ENCODE results near the gene HINT3. TPM values are rescaled to one million over a fixed set of nuclear protein-coding genes. Genes with fewer than 3 reads are reported as not detected.

The HINT3 gene
- total RNA-seq, 1 experiment from 2014 or later: 22.0 TPM

GRCh38 chr6:125942672-125943527 lies 13.7 kb upstream of the HINT3 start:
- Histone ChIP-seq H3K9me2 (replicated peaks; ENCODE audit: insufficient read depth, low read length) (no peaks in the 10 kb centered on the region), H3K79me2 (ENCODE audit: low read length) (no peaks in the 10 kb centered on the region), H3K4me1 (ENCODE audit: low read length) (peaks cover 10% of the 10 kb centered on the region), H3K4me3 (ENCODE audit: low read length) (no peak overlapping the region), H2AFZ (ENCODE audit: low read length) (no peak overlapping the region; the same call in 1 of the 2 replicates), H3K36me3 (ENCODE audit: insufficient read depth, low read length) (no peaks in the 10 kb centered on the region), H3K9ac (ENCODE audit: low read length) (no peak overlapping the region), H3K9me3 (ENCODE audit: low read length) (no peaks in the 10 kb centered on the region), H3K4me2 (ENCODE audit: low read depth, low read length, poor library complexity, severe bottlenecking) (peak overlapping the region; percentile 32), H3K27ac (ENCODE audit: low read length) (no peak overlapping the region), H3K27me3 (ENCODE audit: low read length) (no peaks in the 10 kb centered on the region), H4K20me1 (ENCODE audit: insufficient read depth, low read depth, low read length) (no peaks in the 10 kb centered on the region)
- no peak for DNase-seq

DNA sequence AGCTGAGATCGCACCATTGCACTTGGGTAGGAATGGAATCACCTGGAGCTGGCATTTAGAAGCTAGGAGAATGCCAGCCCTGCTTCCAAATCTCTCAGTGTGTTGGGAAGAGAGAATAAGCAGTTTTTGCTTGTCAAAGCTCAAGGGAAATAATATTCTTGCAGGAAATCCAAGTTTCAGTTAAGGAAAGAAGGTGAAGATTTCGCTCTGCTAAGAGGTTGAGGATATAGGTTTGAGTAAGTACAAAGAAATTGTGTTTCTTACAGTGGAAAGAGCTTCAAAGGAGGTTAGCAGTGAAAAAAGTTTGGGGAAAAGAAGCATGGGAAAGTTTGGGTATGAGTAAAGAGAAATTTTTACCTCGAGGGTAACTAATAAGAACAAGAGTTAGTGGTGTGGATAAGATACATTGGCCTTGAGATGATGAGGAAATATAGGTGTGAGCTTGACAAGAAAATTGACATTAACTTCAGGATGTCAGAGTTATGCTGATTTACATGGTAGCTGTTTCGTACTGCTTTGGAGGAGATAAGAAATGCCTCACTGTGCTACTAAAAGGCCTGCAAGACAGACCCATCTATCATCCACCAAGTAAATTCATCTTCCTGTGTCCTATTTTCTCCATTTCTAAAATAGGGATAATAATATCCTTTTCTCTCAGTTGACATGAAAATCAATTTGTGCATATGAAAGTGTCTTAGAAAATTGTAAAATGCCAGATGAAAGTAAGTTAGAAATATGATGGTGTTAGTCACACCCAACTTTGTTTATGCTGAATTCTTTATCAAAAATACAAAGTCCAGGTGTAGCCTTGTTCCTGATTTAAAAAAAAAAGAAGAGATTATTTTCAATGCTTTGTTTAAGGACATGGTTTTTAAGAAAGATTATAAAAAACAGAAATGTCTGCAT lies 12.8 kb upstream of the HINT3 start:
- no peaks in the 10 kb centered on the region for H3K9me2 ChIP-seq (replicated peaks; ENCODE audit: insufficient read depth, low read length)
- H3K27me3 ChIP-seq (ENCODE audit: low read length): no peaks in the 10 kb centered on the region
- DNase-seq: no peak
- H3K9ac ChIP-seq (ENCODE audit: low read length): no peak overlapping the region
- no peaks in the 10 kb centered on the region for H3K36me3 ChIP-seq (ENCODE audit: insufficient read depth, low read length)
- no peak overlapping the region for H3K4me3 ChIP-seq (ENCODE audit: low read length)
- peaks cover 10% of the 10 kb centered on the region for H3K4me1 ChIP-seq (ENCODE audit: low read length)
- no peaks in the 10 kb centered on the region for H3K9me3 ChIP-seq (ENCODE audit: low read length)
- H3K4me2 ChIP-seq (ENCODE audit: low read depth, low read length, poor library complexity, severe bottlenecking): no peak overlapping the region
- no peaks in the 10 kb centered on the region for H4K20me1 ChIP-seq (ENCODE audit: insufficient read depth, low read depth, low read length)
- no peak overlapping the region for H3K27ac ChIP-seq (ENCODE audit: low read length)
- no peaks in the 10 kb centered on the region for H3K79me2 ChIP-seq (ENCODE audit: low read length)
- H2AFZ ChIP-seq (ENCODE audit: low read length): no peak overlapping the region

DNA sequence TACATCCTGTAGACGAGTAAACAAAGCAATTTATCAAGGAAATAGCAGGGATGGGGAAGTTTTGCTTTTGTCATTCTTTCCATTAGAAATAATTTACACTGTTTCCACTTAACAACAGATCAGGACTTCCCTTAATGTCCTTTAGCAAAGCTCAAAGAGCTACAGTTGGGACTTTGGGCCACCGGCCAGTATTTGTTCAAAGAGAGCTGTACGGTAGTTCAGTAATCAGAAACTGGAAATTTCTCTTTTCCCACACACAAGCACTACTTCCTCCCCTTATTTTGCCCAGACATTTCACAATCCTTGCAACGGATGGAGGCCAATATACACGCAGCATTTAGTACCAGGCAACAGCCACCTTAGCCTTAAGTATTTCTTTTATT lies 12.1 kb upstream of the HINT3 start:
- Histone ChIP-seq H2AFZ (ENCODE audit: low read length) (no peak overlapping the region), H3K9me3 (ENCODE audit: low read length) (no peaks in the 10 kb centered on the region), H4K20me1 (ENCODE audit: insufficient read depth, low read depth, low read length) (no peaks in the 10 kb centered on the region), H3K27ac (ENCODE audit: low read length) (no peak overlapping the region), H3K4me2 (ENCODE audit: low read depth, low read length, poor library complexity, severe bottlenecking) (no peak overlapping the region), H3K36me3 (ENCODE audit: insufficient read depth, low read length) (no peaks in the 10 kb centered on the region), H3K4me3 (ENCODE audit: low read length) (no peak overlapping the region), H3K27me3 (ENCODE audit: low read length) (no peaks in the 10 kb centered on the region), H3K9ac (ENCODE audit: low read length) (no peak overlapping the region), H3K4me1 (ENCODE audit: low read length) (peaks cover 10% of the 10 kb centered on the region), H3K9me2 (replicated peaks; ENCODE audit: insufficient read depth, low read length) (no peaks in the 10 kb centered on the region), H3K79me2 (ENCODE audit: low read length) (no peaks in the 10 kb centered on the region)
- no peak for DNase-seq

DNA sequence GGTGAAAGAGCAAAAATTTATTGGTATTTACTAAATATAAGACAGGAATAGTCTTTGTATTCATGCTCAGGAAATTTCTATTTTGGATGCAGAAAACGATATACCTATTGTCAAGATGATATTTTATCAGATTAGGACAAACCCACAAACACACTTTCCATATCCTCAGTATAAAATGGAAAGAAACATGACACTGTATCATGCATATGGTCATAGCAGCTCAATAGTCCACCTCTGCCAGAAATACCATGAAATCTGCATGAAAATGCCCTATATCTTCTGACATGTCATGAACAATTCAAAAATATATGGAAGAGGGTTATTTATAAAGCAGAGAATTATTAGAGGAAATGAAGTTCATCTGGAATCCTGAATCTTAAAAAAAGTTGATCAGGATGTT lies 11.7 kb upstream of the HINT3 start:
- H3K79me2 ChIP-seq (ENCODE audit: low read length): no peaks in the 10 kb centered on the region
- no peak overlapping the region for H3K4me3 ChIP-seq (ENCODE audit: low read length)
- DNase-seq: no peak
- H3K4me1 ChIP-seq (ENCODE audit: low read length): peaks cover 10% of the 10 kb centered on the region
- H4K20me1 ChIP-seq (ENCODE audit: insufficient read depth, low read depth, low read length): no peaks in the 10 kb centered on the region
- H3K9me2 ChIP-seq (replicated peaks; ENCODE audit: insufficient read depth, low read length): no peaks in the 10 kb centered on the region
- H3K36me3 ChIP-seq (ENCODE audit: insufficient read depth, low read length): no peaks in the 10 kb centered on the region
- H3K27ac ChIP-seq (ENCODE audit: low read length): no peak overlapping the region
- H3K27me3 ChIP-seq (ENCODE audit: low read length): no peaks in the 10 kb centered on the region
- H2AFZ ChIP-seq (ENCODE audit: low read length): no peak overlapping the region
- no peak overlapping the region for H3K9ac ChIP-seq (ENCODE audit: low read length)
- no peak overlapping the region for H3K4me2 ChIP-seq (ENCODE audit: low read depth, low read length, poor library complexity, severe bottlenecking)
- no peaks in the 10 kb centered on the region for H3K9me3 ChIP-seq (ENCODE audit: low read length)

DNA sequence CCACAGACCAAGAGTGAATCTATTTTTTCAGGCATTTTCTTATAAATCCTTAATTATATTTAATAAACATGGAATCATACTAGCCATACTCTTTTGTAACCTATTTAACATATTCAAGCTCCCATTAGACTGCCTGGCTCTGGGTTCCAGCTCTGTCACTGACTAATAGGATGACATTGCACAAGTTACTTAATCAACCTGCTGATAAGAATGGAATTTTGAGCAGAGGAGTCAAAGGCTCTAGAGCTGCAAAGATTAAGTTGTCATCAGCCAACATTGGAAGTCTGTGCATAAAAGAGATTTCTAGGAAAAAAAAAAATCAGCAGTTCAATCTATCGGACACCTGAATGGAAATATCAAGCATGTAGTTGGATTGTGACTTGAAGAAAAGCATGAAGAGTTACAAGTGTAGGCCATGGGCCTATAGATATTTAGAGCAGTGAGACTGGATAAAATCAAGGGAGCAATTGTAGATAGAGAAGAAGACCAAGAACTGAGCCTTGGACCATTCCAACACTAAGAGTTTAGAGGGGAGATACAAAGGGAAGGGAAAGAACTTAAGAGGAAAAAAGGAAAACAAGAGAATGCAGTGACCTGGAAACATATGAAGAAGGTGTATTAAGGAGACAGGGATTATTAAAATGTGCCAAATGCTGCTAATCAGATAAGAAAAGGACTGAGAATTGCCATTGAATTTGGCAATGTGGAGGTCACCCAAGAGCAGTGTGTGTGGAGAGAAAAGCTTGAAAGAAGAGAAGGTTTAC lies 11.0 kb upstream of the HINT3 start:
- no peak for DNase-seq
- H3K4me3 ChIP-seq (ENCODE audit: low read length): no peak overlapping the region
- H3K9ac ChIP-seq (ENCODE audit: low read length): no peak overlapping the region
- H3K4me2 ChIP-seq (ENCODE audit: low read depth, low read length, poor library complexity, severe bottlenecking): no peak overlapping the region
- H4K20me1 ChIP-seq (ENCODE audit: insufficient read depth, low read depth, low read length): no peaks in the 10 kb centered on the region
- no peaks in the 10 kb centered on the region for H3K79me2 ChIP-seq (ENCODE audit: low read length)
- H3K36me3 ChIP-seq (ENCODE audit: insufficient read depth, low read length): no peaks in the 10 kb centered on the region
- H3K9me2 ChIP-seq (replicated peaks; ENCODE audit: insufficient read depth, low read length): no peaks in the 10 kb centered on the region
- H3K27ac ChIP-seq (ENCODE audit: low read length): no peak overlapping the region
- H3K9me3 ChIP-seq (ENCODE audit: low read length): no peaks in the 10 kb centered on the region
- H3K4me1 ChIP-seq (ENCODE audit: low read length): peaks cover 10% of the 10 kb centered on the region
- H3K27me3 ChIP-seq (ENCODE audit: low read length): no peaks in the 10 kb centered on the region
- H2AFZ ChIP-seq (ENCODE audit: low read length): no peak overlapping the region

GRCh38 chr6:125947615-125948014 lies 9.0 kb upstream of the HINT3 start:
- H2AFZ ChIP-seq (ENCODE audit: low read length): no peak overlapping the region
- peaks cover under 1% of the 10 kb centered on the region for H3K4me1 ChIP-seq (ENCODE audit: low read length)
- H3K4me2 ChIP-seq (ENCODE audit: low read depth, low read length, poor library complexity, severe bottlenecking): no peak overlapping the region
- no peak overlapping the region for H3K4me3 ChIP-seq (ENCODE audit: low read length)
- H3K79me2 ChIP-seq (ENCODE audit: low read length): no peaks in the 10 kb centered on the region
- no peak overlapping the region for H3K27ac ChIP-seq (ENCODE audit: low read length)
- H3K9ac ChIP-seq (ENCODE audit: low read length): no peak overlapping the region
- no peaks in the 10 kb centered on the region for H4K20me1 ChIP-seq (ENCODE audit: insufficient read depth, low read depth, low read length)
- no peaks in the 10 kb centered on the region for H3K9me2 ChIP-seq (replicated peaks; ENCODE audit: insufficient read depth, low read length)
- H3K9me3 ChIP-seq (ENCODE audit: low read length): no peaks in the 10 kb centered on the region
- no peaks in the 10 kb centered on the region for H3K36me3 ChIP-seq (ENCODE audit: insufficient read depth, low read length)
- H3K27me3 ChIP-seq (ENCODE audit: low read length): no peaks in the 10 kb centered on the region
- DNase-seq: no peak

GRCh38 chr6:125948455-125948854 lies 8.1 kb upstream of the HINT3 start:
- Histone ChIP-seq H3K4me1 (ENCODE audit: low read length) (peaks cover 5% of the 10 kb centered on the region), H4K20me1 (ENCODE audit: insufficient read depth, low read depth, low read length) (no peaks in the 10 kb centered on the region), H3K27ac (ENCODE audit: low read length) (no peak overlapping the region), H3K4me3 (ENCODE audit: low read length) (no peak overlapping the region), H2AFZ (ENCODE audit: low read length) (no peak overlapping the region), H3K27me3 (ENCODE audit: low read length) (no peaks in the 10 kb centered on the region), H3K36me3 (ENCODE audit: insufficient read depth, low read length) (no peaks in the 10 kb centered on the region), H3K9ac (ENCODE audit: low read length) (no peak overlapping the region), H3K4me2 (ENCODE audit: low read depth, low read length, poor library complexity, severe bottlenecking) (no peak overlapping the region), H3K9me2 (replicated peaks; ENCODE audit: insufficient read depth, low read length) (no peaks in the 10 kb centered on the region), H3K79me2 (ENCODE audit: low read length) (no peaks in the 10 kb centered on the region), H3K9me3 (ENCODE audit: low read length) (no peaks in the 10 kb centered on the region)
- no peak for DNase-seq

GRCh38 chr6:125949069-125949468 lies 7.5 kb upstream of the HINT3 start:
- H3K4me2 ChIP-seq (ENCODE audit: low read depth, low read length, poor library complexity, severe bottlenecking): no peak overlapping the region
- no peaks in the 10 kb centered on the region for H3K9me3 ChIP-seq (ENCODE audit: low read length)
- no peak overlapping the region for H3K27ac ChIP-seq (ENCODE audit: low read length)
- no peaks in the 10 kb centered on the region for H4K20me1 ChIP-seq (ENCODE audit: insufficient read depth, low read depth, low read length)
- H3K36me3 ChIP-seq (ENCODE audit: insufficient read depth, low read length): no peaks in the 10 kb centered on the region
- no peaks in the 10 kb centered on the region for H3K27me3 ChIP-seq (ENCODE audit: low read length)
- H3K9me2 ChIP-seq (replicated peaks; ENCODE audit: insufficient read depth, low read length): no peaks in the 10 kb centered on the region
- H3K9ac ChIP-seq (ENCODE audit: low read length): no peak overlapping the region
- no peaks in the 10 kb centered on the region for H3K79me2 ChIP-seq (ENCODE audit: low read length)
- no peak overlapping the region for H3K4me3 ChIP-seq (ENCODE audit: low read length)
- DNase-seq: no peak
- no peak overlapping the region for H2AFZ ChIP-seq (ENCODE audit: low read length)
- H3K4me1 ChIP-seq (ENCODE audit: low read length): peaks cover 10% of the 10 kb centered on the region
